HG02852 (cell line): ENCODE data around the gene PTK6.
"Not testable (repeated sequence)": the region's sequence is repeated elsewhere in the genome, so short reads cannot be mapped to it uniquely, and the experiment has no call there.

Experiments used
- ATAC-seq: cut with Tn5 transposase; IDR thresholded peaks from one replicate; pipeline ENCODE4 v1.9.1; 2021; ENCODE audit warnings: mild to moderate bottlenecking, moderate library complexity; ENCODE audit not compliant: unreplicated experiment

The PTK6 gene

GRCh38 chr20:63559485-63560332 is 22.5 kb upstream of the PTK6 start:
- ATAC-seq, result not testable (repeated sequence)

GRCh38 chr20:63558804-63559484 is 21.8 kb upstream of the PTK6 start:
- no peak for ATAC-seq

GRCh38 chr20:63557481-63557891 is 20.3 kb upstream of the PTK6 start:
- ATAC-seq, result no peak

- no peak for ATAC-seq
Measured at GRCh38 chr20:63556873-63557478, 19.8 kb upstream of the PTK6 start.

GRCh38 chr20:63555661-63556381 is 18.6 kb upstream of the PTK6 start:
- no peak for ATAC-seq

- ATAC-seq, result no peak
Measured at GRCh38 chr20:63554361-63555278, 17.4 kb upstream of the PTK6 start.

- ATAC-seq, result peak; percentile 20
Measured at GRCh38 chr20:63553933-63554290, 16.7 kb upstream of the PTK6 start, which contains the start of gene FNDC11. TSS of gene FNDC11 (plus strand) at chr20:63554159. CDS start at chr20:63555664, 1,505 bp downstream.

GRCh38 chr20:63553251-63553932 is 16.2 kb upstream of the PTK6 start:
- ATAC-seq, result peak; percentile 31

- ATAC-seq, result peak; percentile 35
Measured at GRCh38 chr20:63552481-63553249, 15.5 kb upstream of the PTK6 start.

- no peak for ATAC-seq
Measured at GRCh38 chr20:63551068-63551467, 13.9 kb upstream of the PTK6 start.

GRCh38 chr20:63549679-63550282 is 12.6 kb upstream of the PTK6 start:
- ATAC-seq, result no peak

GRCh38 chr20:63549019-63549418 is 11.8 kb upstream of the PTK6 start:
- ATAC-seq, result no peak

GRCh38 chr20:63548542-63548941 is 11.4 kb upstream of the PTK6 start:
- ATAC-seq, result no peak

GRCh38 chr20:63547725-63548480 is 10.7 kb upstream of the PTK6 start, which contains the start of gene SRMS:
TSS of gene SRMS (minus strand) at chr20:63547749. CDS start at chr20:63547463, 286 bp downstream.
- no peak for ATAC-seq

GRCh38 chr20:63546956-63547724 is 10.0 kb upstream of the PTK6 start:
- no peak for ATAC-seq

- ATAC-seq, result no peak
Measured at GRCh38 chr20:63546256-63546955, 9.2 kb upstream of the PTK6 start.
